ENCODE measurements around the gene PRELP.

PRELP gene

DNA sequence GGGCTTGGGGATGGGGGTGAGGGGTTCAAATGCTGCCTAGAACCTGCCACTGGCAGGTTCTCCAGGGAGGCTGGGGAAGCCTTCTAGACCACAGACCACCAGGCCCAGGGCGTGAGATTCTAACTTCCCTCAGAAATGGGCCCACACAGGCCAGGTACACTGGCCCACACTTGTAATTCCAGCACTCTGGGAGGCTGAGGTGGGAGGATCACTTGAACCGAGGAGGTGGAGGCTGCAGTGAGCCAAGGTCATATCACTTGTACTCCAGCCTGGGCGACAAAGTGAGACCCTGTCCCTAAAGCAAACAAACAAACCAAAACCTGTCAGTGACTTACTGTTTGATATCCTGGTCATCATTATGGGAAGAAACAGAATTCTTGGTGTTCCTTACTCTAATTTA is 50.1 kb downstream of the PRELP start:
- DNase-seq (ENCODE audit: low read depth): no peak

DNA sequence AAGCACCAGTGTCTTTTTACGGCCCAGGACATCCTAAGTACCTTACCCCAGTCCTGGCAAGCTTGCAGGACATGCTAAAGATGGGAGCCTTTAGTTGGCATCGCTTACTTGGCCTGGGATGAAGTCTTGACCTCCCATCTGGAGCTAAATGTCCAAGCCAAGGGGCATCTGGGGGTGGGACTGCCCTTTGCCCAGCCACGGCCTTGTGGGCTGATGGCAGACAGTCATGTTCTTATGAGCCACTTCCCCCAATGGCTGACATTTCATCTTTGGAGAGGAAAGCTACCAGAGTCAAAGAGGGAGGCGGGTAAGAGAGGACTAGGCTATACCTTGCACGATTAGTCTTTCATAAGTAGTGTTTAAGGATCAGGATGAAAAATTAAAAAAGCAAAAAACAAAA is 50.5 kb downstream of the PRELP start:
- DNase-seq (ENCODE audit: low read depth): no peak

DNA sequence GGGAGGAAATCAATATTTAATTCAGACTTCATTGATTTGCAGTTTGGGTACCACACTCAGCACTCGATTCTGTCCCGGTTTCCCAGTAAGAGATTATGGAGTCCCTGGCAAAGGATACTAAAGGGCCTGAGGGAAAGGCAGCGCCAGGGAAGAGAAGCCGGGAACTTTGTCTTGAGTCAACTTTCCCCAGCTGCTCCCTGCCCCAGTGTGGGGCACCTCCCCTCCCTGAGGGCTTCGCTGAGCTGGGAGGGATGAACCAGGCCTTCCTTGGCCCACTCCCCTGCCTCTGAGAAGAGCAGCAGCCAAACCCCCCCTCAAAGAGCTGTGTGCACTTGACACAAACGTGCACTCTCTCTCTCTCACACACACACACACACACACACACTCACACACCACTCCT is 51.0 kb downstream of the PRELP start:
- no peak for DNase-seq (ENCODE audit: low read depth)

DNA sequence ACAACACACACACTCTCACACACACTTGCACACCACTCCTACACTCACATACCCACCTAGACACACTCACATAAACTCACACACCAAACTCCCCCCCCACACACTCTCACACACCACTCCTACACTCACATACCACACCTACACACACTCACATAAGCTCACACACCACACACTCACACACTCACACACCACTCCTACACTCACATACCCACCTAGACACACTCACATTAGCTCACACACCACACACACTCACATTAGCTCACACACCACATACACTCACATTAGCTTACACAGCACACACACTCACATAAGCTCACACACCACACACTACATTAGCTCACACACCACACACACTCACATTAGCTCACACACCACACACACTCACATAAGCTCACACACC is 51.4 kb downstream of the PRELP start:
- DNase-seq (ENCODE audit: low read depth): no peak

DNA sequence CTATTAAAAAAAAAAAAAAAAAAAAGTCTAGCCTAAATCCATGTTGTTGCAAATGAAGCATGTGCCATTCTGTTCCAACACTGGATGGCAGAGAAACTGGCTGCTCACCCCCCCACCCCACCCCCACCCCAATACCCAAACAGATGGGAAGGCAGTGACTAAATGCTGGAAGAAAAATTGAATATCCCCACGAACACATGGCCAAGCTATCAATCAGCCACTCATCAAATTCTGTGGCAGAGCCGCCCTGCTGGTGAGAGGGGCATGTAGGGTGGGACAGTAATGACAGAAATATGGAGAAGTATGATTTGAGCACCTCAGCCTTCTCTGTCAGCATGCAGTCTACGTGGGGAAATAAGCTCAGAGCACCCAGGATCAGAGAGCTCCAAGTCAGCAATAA is 52.5 kb downstream of the PRELP start:
- DNase-seq (ENCODE audit: low read depth): no peak

DNA sequence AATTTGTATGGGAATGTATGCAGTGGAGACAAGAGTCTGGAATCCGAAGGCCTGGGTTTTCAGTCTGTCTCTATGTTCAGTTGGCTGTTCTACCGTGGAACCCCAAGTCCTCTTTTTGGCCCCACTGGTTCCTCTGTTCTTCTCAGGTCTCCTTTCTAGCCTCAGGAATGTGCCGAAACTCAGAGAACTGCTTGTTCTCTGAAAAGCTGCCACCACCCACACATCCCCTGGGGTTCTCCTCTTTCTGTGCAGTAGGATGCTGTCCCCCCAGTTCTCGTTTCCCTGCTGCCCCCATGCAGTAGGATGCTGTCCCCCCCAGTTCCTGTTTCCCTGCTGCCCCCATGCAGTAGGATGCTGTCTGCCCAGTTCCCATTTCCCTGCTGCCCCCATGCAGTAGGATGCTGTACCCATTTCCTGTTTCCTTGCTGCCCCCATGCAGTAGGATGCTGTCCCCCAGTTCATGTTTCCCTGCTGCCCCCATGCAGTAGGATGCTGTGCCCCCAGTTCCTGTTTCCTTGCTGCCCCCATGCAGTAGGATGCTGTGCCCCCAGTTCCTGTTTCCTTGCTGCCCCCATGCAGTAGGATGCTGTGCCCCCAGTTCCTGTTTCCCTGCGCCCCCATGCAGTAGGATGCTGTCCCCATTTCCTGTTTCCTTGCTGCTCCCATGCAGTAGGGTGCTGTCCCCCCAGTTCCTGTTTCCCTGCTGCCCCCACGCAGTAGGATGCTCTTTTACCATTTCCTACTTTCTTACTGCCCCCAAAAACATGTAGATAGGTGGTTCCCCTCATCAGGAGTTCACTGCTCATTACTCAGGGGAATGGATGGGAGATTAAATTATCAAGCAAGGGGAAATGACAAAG is 53.6 kb downstream of the PRELP start:
- DNase-seq (ENCODE audit: low read depth): no peak

DNA sequence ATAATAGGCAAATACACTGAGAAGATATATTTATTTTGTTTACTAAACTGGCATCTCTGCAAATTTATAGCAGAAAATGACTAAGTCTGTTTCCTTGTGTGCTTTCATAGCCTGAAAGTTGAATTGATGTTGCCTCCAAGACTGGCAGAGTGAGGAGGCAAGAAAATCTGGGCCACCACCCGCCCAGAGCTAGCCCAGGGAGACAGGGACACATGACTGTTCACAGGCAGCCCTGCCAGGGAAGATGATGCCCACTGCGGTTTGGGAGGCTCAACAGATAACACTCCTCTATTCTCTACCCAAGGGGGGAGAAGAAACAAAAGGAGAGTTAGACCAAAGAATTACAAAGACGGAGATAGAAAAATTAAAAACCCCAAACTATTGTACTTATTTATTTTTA is 55.5 kb downstream of the PRELP start:
- no peak for DNase-seq (ENCODE audit: low read depth)

DNA sequence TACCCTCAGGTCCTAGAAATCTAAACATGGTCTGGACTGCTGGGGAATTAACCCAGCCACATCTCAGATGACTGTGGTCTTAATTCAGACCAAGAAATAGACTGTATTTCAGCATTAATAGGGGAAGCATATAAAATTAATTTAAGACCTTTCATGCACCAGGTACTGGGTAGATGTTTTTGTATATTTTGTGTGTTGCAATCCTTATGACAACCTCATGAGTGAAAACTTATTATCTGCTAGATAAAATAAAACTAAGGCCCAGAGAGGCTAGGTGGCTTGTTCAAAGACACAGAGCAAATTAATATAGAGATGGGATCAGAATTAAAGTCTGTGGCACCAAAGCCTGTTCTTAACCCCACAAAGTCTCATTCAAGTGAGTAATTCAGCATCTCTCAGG is 58.4 kb downstream of the PRELP start:
- DNase-seq (ENCODE audit: low read depth): no peak

DNA sequence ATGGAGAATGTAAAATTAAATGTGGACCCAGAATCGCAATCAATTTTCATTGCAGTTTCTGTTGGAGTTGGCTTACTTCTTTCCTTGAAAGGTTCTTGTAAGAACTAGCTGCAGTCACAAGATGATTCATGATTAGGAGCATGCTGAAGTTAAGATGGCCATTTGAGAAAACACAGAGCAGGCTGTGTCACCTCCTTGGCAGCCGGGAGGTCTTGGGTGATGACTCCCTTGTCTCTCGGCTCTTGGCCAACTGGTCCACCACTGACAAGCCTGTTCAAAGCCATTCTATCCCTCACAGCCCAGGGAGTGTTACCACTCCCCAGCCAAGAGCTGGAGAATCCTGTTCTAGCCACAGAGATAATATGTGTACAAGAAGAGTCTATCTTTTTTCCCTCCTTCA is 58.9 kb downstream of the PRELP start:
- DNase-seq (ENCODE audit: low read depth): no peak

DNA sequence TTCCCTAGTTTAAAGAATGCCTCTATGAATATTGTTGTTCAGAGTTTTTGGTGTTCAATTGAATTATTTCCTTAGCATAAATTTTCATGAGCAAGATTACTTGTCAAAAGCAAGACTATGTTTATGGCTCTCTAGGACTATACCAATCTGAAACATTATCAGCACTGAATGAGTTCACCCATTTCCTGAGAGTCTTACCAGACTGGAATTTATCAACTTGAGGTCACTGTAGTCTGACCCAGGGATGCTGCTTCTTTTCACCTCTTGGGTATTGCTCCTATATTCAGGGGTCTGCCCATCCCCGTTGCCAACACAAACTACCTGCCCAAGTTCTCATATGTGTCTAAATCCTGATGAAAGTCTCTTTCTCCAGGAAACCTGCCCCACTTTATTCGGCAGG is 61.0 kb downstream of the PRELP start:
- DNase-seq (ENCODE audit: low read depth): no peak

DNA sequence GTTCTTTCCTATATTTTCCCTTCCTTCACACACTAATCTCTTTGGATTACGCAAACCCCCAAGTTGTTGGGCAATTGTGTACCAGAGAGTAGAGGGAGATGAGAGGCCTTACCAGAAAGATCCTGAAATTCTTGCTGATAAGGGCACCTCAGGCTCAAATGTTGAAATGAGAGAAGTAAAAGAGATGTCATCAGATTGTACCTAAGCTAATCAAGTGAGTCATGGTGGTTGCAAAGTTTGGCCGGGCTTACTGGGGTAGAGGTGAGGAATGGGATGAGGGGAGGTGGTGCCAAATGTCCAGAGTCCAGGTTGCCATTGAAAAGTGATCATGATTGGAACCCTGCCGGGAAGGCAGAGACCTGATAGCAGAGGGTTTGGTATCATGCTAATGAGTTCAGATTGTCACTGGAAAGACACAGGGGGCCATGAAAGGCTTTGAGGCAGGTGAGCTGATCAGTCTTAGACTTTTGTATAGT is 61.4 kb downstream of the PRELP start:
- DNase-seq (ENCODE audit: low read depth): no peak

DNA sequence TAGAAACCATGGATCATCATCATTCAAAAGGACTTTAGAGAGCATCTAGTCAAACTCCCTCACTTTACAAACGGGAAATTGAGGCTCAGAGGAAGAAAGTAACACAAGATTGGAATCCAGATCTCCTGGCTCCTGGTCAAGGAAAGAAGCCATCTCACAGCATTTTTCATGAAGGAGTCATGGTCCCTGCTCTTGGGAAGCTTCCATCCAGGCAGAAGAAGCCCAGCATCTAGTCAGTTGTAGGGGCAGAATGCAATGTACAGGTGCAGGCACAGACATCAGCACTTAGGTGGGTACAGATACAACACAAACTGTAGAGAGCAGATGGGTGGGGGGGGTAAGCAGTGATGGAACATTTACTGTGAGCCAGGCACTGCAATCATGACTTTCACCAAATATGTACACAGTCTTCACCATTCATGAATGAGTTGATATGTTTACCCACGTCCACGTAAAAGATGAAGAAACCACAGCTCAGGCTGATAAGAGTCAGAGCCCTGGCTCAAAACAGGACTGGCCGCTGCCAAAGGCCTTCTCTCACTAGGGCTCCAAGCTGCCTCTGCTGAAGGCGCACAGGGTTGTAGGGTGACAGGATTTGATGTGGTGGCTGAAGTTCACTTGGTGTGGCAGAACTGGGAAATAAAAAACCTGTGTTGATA is 62.3 kb downstream of the PRELP start:
- no peak for DNase-seq (ENCODE audit: low read depth)

DNA sequence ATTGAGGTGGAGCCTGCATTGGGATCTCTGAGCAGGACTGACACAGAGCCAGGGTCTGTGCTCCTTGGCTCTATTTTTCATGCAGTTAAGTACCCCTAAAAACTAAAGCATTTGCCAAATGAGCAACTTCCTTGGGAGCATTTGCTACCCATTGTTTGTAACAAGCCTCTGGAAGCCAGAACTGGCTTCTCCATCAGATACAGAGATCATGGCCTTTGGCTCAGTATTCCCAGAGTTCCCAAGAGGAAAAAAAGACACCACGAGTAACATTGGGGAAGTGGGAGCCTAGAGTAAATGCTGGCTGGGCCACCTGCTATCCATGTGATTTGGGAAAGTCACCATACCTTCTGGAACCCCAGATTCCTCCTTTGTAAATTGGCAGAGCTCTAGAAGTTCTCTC is 63.1 kb downstream of the PRELP start:
- DNase-seq (ENCODE audit: low read depth): no peak

DNA sequence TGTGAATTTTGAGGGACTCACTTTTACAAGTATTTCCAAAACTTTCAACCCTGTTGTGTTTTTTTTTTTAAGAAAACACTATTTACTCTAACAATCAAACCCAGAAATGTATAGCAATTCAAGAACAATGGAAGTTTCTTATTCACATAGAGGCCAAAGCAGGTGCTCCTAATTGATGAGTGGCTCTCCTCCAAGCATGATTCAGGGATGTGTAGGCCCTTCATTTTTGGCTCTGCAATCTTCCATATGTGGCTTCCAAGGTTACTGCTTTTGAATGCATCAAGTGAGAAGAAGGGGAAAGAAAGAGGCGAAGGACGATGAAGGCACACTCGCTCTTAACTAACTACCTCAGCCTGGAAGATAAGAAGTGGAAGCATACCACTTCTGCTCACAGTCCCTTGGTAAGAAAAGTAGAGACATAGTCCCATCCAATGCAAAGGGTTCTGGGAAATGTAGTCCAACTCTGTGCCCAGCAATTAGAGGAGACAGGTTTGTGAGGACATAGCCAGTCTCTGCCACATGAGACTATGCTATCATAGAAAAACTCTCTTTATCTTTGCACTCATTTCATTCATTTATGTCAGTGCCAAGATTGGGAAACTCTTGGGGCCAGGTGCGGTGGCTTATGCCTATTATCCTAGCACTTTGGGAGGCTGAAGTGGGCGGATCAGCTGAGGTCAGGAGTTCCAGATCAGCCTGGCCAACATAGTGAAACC is 64.4 kb downstream of the PRELP start:
- DNase-seq (ENCODE audit: low read depth): no peak

All from stimulated activated CD8-positive, alpha-beta memory T cell treated with anti-CD3 and anti-CD28 coated beads, Interleukin-12 subunit alpha, Interleukin-12 subunit beta, amount 100 ng/mL, for 1 hour (primary cell).